GM18511 (cell line): ENCODE results near the gene GGPS1.
"Not testable (repeated sequence)": the region's sequence is repeated elsewhere in the genome, so short reads cannot be mapped to it uniquely, and the experiment has no call there.

ENCODE experiments used
- ATAC-seq: cut with Tn5 transposase; IDR thresholded peaks from one replicate; pipeline ENCODE4 v1.9.1; 2021; ENCODE audit warnings: mild to moderate bottlenecking, moderate library complexity; ENCODE audit not compliant: unreplicated experiment

GGPS1 gene

GRCh38 chr1:235336903-235337302 is 8.5 kb downstream of the GGPS1 start:
- no peak for ATAC-seq

- no peak for ATAC-seq
Observed at GRCh38 chr1:235339746-235340145, 11.4 kb downstream of the GGPS1 start.

GRCh38 chr1:235341334-235341733 is 13.0 kb downstream of the GGPS1 start:
- ATAC-seq, result no peak

- no peak for ATAC-seq
Observed at GRCh38 chr1:235342039-235342438, 13.7 kb downstream of the GGPS1 start.

GRCh38 chr1:235342471-235342870 is 14.1 kb downstream of the GGPS1 start:
- ATAC-seq, result no peak

GRCh38 chr1:235343726-235344125 is 15.4 kb downstream of the GGPS1 start:
- ATAC-seq, result no peak

GRCh38 chr1:235351441-235351840 is 23.1 kb downstream of the GGPS1 start:
- ATAC-seq, result no peak

- ATAC-seq, result no peak
Observed at GRCh38 chr1:235351898-235352297, 23.5 kb downstream of the GGPS1 start.

GRCh38 chr1:235357485-235358373 is 29.4 kb downstream of the GGPS1 start:
- no peak for ATAC-seq

GRCh38 chr1:235358899-235359298 is 30.5 kb downstream of the GGPS1 start:
- no peak for ATAC-seq

GRCh38 chr1:235364189-235364588 is 35.8 kb downstream of the GGPS1 start:
- ATAC-seq, result not testable (repeated sequence)

- no peak for ATAC-seq
Observed at GRCh38 chr1:235366286-235366685, 37.9 kb downstream of the GGPS1 start.

- peak; percentile 100 for ATAC-seq
Observed at GRCh38 chr1:235367000-235367908, 38.9 kb downstream of the GGPS1 start, which contains the start of gene TBCE. TBCE (plus strand) TSS chr1:235367427; CDS start chr1:235380050, 12,623 bp downstream.

GRCh38 chr1:235368428-235368827 is 40.1 kb downstream of the GGPS1 start:
- ATAC-seq, result no peak

GRCh38 chr1:235369802-235370201 is 41.4 kb downstream of the GGPS1 start:
- no peak for ATAC-seq

GRCh38 chr1:235375919-235376605 is 47.7 kb downstream of the GGPS1 start:
- ATAC-seq, result no peak

- not testable (repeated sequence) for ATAC-seq
Observed at GRCh38 chr1:235378134-235378735, 49.9 kb downstream of the GGPS1 start.

- not testable (repeated sequence) for ATAC-seq
Observed at GRCh38 chr1:235381955-235382739, 53.8 kb downstream of the GGPS1 start.

GRCh38 chr1:235385633-235386032 is 57.3 kb downstream of the GGPS1 start:
- not testable (repeated sequence) for ATAC-seq

- no peak for ATAC-seq
Observed at GRCh38 chr1:235391874-235392273, 63.5 kb downstream of the GGPS1 start.
